ENCODE data around the gene UBE2Q2.
A peak's percentile ranks its signal among the peaks of the same experiment; 100 is the strongest.
"Not testable (repeated sequence)": the region's sequence is repeated elsewhere in the genome, so short reads cannot be mapped to it uniquely, and the experiment has no call there.

The UBE2Q2 gene

GRCh38 chr15:75864213-75865059, 21.2 kb downstream of the UBE2Q2 start:
- no peak for DNase-seq (ENCODE audit: low read depth, low spot score)

GRCh38 chr15:75866045-75866444, 22.8 kb downstream of the UBE2Q2 start:
- DNase-seq (ENCODE audit: low read depth, low spot score), result not testable (repeated sequence)

GRCh38 chr15:75866916-75867315, 23.7 kb downstream of the UBE2Q2 start:
- no peak for DNase-seq (ENCODE audit: low read depth, low spot score)

- no peak for DNase-seq (ENCODE audit: low read depth, low spot score)
Observed at GRCh38 chr15:75867449-75867848, 24.2 kb downstream of the UBE2Q2 start.

- DNase-seq (ENCODE audit: low read depth, low spot score), result no peak
Observed at GRCh38 chr15:75868019-75868418, 24.8 kb downstream of the UBE2Q2 start.

GRCh38 chr15:75869446-75869845, 26.2 kb downstream of the UBE2Q2 start:
- no peak for DNase-seq (ENCODE audit: low read depth, low spot score)

- DNase-seq (ENCODE audit: low read depth, low spot score), result not testable (repeated sequence)
Observed at GRCh38 chr15:75871589-75871988, 28.3 kb downstream of the UBE2Q2 start.

GRCh38 chr15:75872403-75872990, 29.2 kb downstream of the UBE2Q2 start:
- no peak for DNase-seq (ENCODE audit: low read depth, low spot score)

GRCh38 chr15:75884041-75884440, 40.8 kb downstream of the UBE2Q2 start:
- DNase-seq (ENCODE audit: low read depth, low spot score), result peak; percentile 16

GRCh38 chr15:75887178-75887577, 43.9 kb downstream of the UBE2Q2 start:
- DNase-seq (ENCODE audit: low read depth, low spot score), result no peak

GRCh38 chr15:75891895-75892294, 48.6 kb downstream of the UBE2Q2 start:
- peak; percentile 77 for DNase-seq (ENCODE audit: low read depth, low spot score)

GRCh38 chr15:75895731-75896130, 52.5 kb downstream of the UBE2Q2 start:
- DNase-seq (ENCODE audit: low read depth, low spot score), result no peak

GRCh38 chr15:75900577-75900976, 57.3 kb downstream of the UBE2Q2 start:
- DNase-seq (ENCODE audit: low read depth, low spot score), result no peak

- DNase-seq (ENCODE audit: low read depth, low spot score), result no peak
Observed at GRCh38 chr15:75902129-75902557, 58.9 kb downstream of the UBE2Q2 start.

GRCh38 chr15:75903331-75904239, 60.3 kb downstream of the UBE2Q2 start, which contains the start of gene FBXO22:
Gene FBXO22 (plus strand): TSS chr15:75903878. CDS start chr15:75903964, 86 bp downstream.
- peak; percentile 97 for DNase-seq (ENCODE audit: low read depth, low spot score)

GRCh38 chr15:75905231-75905630, 62.0 kb downstream of the UBE2Q2 start:
- no peak for DNase-seq (ENCODE audit: low read depth, low spot score)

- not testable (repeated sequence) for DNase-seq (ENCODE audit: low read depth, low spot score)
Observed at GRCh38 chr15:75910355-75910754, 67.1 kb downstream of the UBE2Q2 start.

- DNase-seq (ENCODE audit: low read depth, low spot score), result no peak
Observed at GRCh38 chr15:75916978-75917377, 73.7 kb downstream of the UBE2Q2 start.

GRCh38 chr15:75918135-75918534, 74.9 kb downstream of the UBE2Q2 start:
- DNase-seq (ENCODE audit: low read depth, low spot score), result no peak

GRCh38 chr15:75920079-75920478, 76.8 kb downstream of the UBE2Q2 start:
- DNase-seq (ENCODE audit: low read depth, low spot score), result peak; percentile 88

- peak; percentile 85 for DNase-seq (ENCODE audit: low read depth, low spot score)
Observed at GRCh38 chr15:75921732-75922703, 78.8 kb downstream of the UBE2Q2 start.

Data from astrocyte of the hippocampus (primary cell).